Nephron progenitor cell (in vitro differentiated cells): ENCODE measurements around the gene AIF1.
A peak's percentile ranks its signal among the peaks of the same experiment; 100 is the strongest.

ENCODE experiments used
- DNase-seq: peaks from one replicate; pipeline ENCODE4 v3.0.0; 2021
- H3K27ac Mint-ChIP-seq: 2 replicates; pipeline ENCODE4 v1.8.0; 2021; ENCODE audit warnings: mild to moderate bottlenecking, moderate library complexity, mixed read lengths
- H3K27me3 Mint-ChIP-seq: 2 replicates; pipeline ENCODE4 v1.8.0; 2021; ENCODE audit warnings: mild to moderate bottlenecking, low read depth, mixed read lengths; ENCODE audit not compliant: poor library complexity
- H3K36me3 Mint-ChIP-seq: 2 replicates; pipeline ENCODE4 v1.8.0; 2021; ENCODE audit warnings: low read depth, mixed read lengths
- H3K4me1 Mint-ChIP-seq: 2 replicates; pipeline ENCODE4 v1.8.0; 2021; ENCODE audit warnings: mixed read lengths
- H3K4me3 Mint-ChIP-seq: 2 replicates; pipeline ENCODE4 v1.8.0; 2021; ENCODE audit warnings: mild to moderate bottlenecking, moderate library complexity, mixed read lengths
- H3K9me3 Mint-ChIP-seq: 2 replicates; pipeline ENCODE4 v1.8.0; 2021; ENCODE audit warnings: mild to moderate bottlenecking, moderate library complexity, mixed read lengths
- CTCF ChIP-seq: fragments of 200-600 bp; sonication (generic); IDR thresholded peaks from 2 replicates; pipeline ENCODE4 v1.5.0; 2021; ENCODE audit warnings: antibody characterized with exemption

AIF1 gene

DNA sequence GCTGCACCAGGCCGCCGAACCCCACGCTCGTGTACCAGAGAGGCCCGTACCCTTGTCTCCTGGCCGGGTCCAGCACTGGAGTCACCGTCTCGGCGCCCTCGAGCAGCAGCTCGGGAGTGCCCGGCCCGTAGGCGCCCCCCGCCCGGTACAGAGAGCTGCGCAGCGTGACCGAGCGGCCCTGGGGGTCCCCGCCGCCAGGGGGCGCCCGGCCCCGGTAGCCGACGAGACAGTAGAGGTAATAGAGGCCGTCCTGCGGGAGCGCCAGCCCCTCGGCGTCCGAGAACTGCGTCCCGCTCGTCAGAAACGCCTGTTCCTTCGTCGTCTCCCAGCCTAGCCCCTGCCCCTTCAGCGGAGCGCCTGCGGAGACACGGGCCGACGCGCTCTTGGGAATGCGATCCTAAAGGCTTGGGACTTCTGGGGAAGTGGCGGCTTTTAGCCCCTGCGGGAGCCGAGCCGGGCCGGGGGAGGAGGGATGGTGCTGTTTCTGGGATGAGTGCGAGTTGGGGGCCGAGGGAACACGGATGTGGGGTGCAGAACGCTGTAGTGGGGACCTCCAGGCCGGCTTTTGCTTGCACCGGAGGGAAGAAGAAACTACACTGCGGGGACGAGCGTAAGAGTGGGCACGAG lies 34.1 kb upstream of the AIF1 start:
- Mint-ChIP-seq H3K4me1 (peaks cover 48% of the 10 kb centered on the region), H3K36me3 (no peaks in the 10 kb centered on the region), H3K27ac (peak overlapping the region; percentile 41), H3K4me3 (peak overlapping the region; percentile 98), H3K27me3 (peaks cover 43% of the 10 kb centered on the region), H3K9me3 (no peaks in the 10 kb centered on the region)
- peak; percentile 94 for DNase-seq
- TF ChIP-seq CTCF: peak; percentile 98

DNA sequence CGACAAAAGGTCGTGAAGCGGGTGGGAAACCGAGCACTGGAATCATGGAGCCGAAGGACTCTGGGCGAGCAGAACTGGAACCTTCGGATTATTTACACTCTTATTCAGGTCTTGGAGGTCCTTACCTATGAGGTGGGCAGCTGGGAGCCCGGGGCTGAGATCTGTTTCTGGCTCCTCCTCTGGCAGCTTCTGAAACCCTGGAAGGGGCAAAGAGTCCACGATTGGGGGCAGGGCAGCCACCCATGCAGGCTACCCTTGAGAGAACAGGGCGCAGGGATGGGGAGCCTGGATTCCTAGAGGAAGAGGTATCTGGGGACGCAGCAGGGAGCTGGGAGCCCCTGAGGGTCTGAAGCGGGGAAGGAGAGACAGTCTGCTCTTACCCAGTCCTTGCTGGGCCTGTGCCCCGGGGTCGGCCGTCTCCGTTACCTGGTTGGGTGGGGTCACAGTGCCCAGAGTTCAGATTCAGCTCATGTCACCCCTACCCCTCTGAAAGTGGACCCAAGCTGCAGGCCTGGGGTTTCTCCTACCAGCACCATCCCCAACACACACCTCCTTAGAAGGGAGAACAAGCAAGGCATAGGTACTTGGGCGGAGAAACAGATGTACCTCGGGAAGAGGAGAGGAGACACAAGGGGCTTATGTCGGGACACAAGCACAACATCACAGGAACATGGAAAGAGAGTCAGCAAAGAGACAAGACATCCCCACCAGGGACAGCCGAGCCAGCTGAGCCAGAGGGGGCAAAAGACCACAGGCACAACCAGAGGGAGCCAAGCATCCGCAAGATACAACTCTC lies 33.4 kb upstream of the AIF1 start:
- Mint-ChIP-seq H3K9me3 (no peaks in the 10 kb centered on the region), H3K4me1 (peaks cover 43% of the 10 kb centered on the region), H3K36me3 (no peaks in the 10 kb centered on the region), H3K27ac (peak overlapping the region; percentile 41), H3K27me3 (peaks cover 36% of the 10 kb centered on the region), H3K4me3 (peak overlapping the region; percentile 98)
- TF ChIP-seq CTCF: no peak
- DNase-seq: peak; percentile 21

DNA sequence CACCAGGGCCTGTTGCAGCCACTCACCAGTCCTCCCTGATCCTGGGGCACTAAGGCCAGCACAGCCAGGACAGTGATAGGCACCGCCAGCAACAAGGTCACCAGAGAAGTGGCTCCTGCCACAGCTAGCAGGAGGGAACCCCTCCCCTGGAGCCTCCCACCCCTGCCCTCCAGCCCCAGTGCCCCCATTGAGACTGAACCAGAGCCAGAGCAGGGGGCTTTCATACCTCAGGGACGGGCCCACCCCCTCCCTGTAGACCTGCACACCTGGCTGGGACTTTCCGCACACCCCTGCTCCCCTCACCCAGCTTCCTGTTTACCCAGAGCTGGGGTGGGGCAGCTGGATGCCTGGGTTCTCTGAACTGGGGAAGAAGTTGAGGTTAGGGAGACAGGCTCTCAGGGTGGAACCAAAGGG lies 32.8 kb upstream of the AIF1 start, which contains the start of gene LTB:
LTB (minus strand) TSS at position 195 of the 414 bp plus-strand sequence; CDS start at position 188, 7 bp downstream.
- H3K27ac Mint-ChIP-seq: peak within 1 kb of the TSS; percentile 41
- H3K4me1 Mint-ChIP-seq: peaks cover 46% of the 10 kb centered on the region
- peak within 1 kb of the TSS; percentile 98 for H3K4me3 Mint-ChIP-seq

GRCh38 chr6:31585491-31585890 lies 29.5 kb upstream of the AIF1 start:
- TF ChIP-seq CTCF: peak; percentile 33
- H3K4me3 Mint-ChIP-seq: no peak overlapping the region
- no peak overlapping the region for H3K27ac Mint-ChIP-seq
- peaks cover 53% of the 10 kb centered on the region for H3K4me1 Mint-ChIP-seq
- H3K9me3 Mint-ChIP-seq: no peaks in the 10 kb centered on the region
- H3K27me3 Mint-ChIP-seq: peaks cover 26% of the 10 kb centered on the region
- DNase-seq: no peak
- H3K36me3 Mint-ChIP-seq: no peaks in the 10 kb centered on the region

More for the DNA sequence above, 32.8 kb upstream of the AIF1 start, which contains the start of gene LTB:
- H3K9me3 Mint-ChIP-seq: no peaks in the 10 kb centered on the region
- TF ChIP-seq CTCF: no peak
- peaks cover 30% of the 10 kb centered on the region for H3K27me3 Mint-ChIP-seq
- DNase-seq: no peak
- H3K36me3 Mint-ChIP-seq: no peaks in the 10 kb centered on the region

GRCh38 chr6:31586008-31586407 lies 29.0 kb upstream of the AIF1 start, which contains the start of gene LST1:
LST1 (plus strand) TSS chr6:31586277; CDS start chr6:31587300, 1,023 bp downstream.
- Mint-ChIP-seq H3K27ac (no peak within 1 kb of the TSS), H3K9me3 (no peaks in the 10 kb centered on the region)

More at GRCh38 chr6:31586008-31586407, 29.0 kb upstream of the AIF1 start, which contains the start of gene LST1:
- no peak for DNase-seq
- peaks cover 47% of the 10 kb centered on the region for H3K4me1 Mint-ChIP-seq
- TF ChIP-seq CTCF: no peak
- no peaks in the 10 kb centered on the region for H3K36me3 Mint-ChIP-seq
- no peak within 1 kb of the TSS for H3K4me3 Mint-ChIP-seq
- H3K27me3 Mint-ChIP-seq: peaks cover 26% of the 10 kb centered on the region
